ENCODE results near the gene SPATA9. TPM values are rescaled to one million over a fixed set of nuclear protein-coding genes. Genes with fewer than 3 reads are reported as not detected.
A peak's percentile ranks its signal among the peaks of the same experiment; 100 is the strongest.

SPATA9 gene
- total RNA-seq, 1 donor from 2014 or later = 0.74 TPM

DNA sequence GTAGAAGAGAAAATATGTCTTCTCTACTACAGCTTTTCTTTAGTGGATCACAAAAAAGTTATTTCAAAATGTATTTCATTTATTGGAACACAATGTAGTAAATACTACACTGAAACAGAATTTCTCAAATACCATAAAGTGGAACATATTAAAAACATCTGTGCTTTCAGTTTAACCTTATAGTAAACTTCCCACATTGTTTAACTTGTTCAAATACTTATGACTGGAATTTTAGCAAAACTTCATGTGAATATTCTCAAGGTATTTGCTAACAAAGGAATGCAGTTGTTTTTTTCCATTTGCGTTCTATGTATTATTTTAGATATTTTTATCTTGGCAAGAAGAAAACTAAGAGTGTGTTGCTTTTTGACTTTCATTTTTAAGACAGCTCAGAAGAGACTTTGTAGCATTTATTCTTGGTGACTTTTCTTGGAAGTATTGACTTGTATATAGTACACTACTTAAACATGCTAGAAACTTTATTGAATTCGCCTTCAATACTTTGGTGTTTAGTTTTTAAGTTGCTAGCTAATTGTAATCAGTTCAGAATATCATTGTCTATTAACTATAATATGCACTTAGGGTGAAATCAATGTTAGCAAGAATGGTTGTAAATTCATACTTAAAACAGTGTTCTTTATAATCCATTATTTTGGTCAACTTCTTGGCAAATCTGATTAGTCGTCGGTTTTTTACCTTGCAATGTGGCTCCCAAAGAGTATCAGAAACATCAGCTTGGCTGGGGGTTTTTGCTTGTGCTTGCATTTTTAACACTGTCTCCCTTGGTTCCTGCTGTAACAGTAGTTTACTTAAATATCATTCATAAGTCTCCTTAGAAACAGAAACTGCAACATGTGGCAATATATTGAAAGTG, 43.4 kb upstream of the SPATA9 start:
- TF ChIP-seq, protein P1, sequence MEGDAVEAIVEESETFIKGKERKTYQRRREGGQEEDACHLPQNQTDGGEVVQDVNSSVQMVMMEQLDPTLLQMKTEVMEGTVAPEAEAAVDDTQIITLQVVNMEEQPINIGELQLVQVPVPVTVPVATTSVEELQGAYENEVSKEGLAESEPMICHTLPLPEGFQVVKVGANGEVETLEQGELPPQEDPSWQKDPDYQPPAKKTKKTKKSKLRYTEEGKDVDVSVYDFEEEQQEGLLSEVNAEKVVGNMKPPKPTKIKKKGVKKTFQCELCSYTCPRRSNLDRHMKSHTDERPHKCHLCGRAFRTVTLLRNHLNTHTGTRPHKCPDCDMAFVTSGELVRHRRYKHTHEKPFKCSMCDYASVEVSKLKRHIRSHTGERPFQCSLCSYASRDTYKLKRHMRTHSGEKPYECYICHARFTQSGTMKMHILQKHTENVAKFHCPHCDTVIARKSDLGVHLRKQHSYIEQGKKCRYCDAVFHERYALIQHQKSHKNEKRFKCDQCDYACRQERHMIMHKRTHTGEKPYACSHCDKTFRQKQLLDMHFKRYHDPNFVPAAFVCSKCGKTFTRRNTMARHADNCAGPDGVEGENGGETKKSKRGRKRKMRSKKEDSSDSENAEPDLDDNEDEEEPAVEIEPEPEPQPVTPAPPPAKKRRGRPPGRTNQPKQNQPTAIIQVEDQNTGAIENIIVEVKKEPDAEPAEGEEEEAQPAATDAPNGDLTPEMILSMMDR (IDR thresholded peaks at IDR 0.05; ENCODE audit: unreplicated experiment) = no peak
- Mint-ChIP-seq H3K4me3 (no peak overlapping the region), H3K36me3 (no peaks in the 10 kb centered on the region), H3K27ac (peak overlapping the region; percentile 93), H3K4me1 (peaks cover 87% of the 10 kb centered on the region), H3K9me3 (no peaks in the 10 kb centered on the region), H3K27me3 (ENCODE audit: low read depth) (no peaks in the 10 kb centered on the region)
- DNase-seq (ENCODE audit: low spot score in 2 of 2, unreplicated experiment in 2 of 2) = no peak

DNA sequence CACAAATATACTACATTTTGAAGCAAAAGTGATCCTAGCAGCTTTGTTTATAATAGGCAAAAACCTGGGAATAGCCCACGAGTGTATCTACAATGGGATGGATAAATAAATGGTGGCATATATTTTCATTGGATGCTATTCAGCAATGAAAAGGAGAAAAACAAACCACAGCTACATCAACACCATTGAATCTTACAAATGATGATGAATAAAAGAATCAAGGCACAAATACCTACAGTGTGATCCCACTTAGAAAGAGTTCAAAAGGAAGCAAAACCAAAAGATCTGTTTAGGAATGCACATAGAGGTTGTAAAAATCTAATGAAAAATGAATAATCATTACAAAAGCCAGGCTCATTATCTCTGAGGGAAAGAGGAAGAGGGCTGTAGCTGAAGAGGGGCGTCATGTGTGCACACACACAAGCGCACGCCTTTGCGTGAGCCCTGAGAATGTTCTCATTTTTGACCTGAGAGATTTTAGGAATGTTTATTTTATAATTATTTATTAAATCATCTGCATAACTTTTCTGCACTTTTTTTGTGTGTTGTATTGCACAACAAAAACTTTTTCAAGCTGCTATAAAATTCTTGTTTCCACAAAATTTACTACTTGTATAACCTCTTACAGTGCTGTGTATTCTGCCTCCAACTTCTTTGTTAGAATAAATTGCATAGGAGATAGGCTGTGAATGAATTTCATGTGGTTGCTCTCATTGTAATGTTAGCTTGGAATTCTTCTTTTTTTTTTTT, 42.5 kb upstream of the SPATA9 start:
- peak overlapping the region; percentile 93 for H3K27ac Mint-ChIP-seq
- H3K27me3 Mint-ChIP-seq (ENCODE audit: low read depth) = no peaks in the 10 kb centered on the region
- H3K36me3 Mint-ChIP-seq = no peaks in the 10 kb centered on the region
- TF ChIP-seq, protein P1 (IDR thresholded peaks at IDR 0.05; ENCODE audit: unreplicated experiment) = no peak
- peaks cover 89% of the 10 kb centered on the region for H3K4me1 Mint-ChIP-seq
- H3K4me3 Mint-ChIP-seq = no peak overlapping the region
- no peak for DNase-seq (ENCODE audit: low spot score in 2 of 2, unreplicated experiment in 2 of 2)
- H3K9me3 Mint-ChIP-seq = no peaks in the 10 kb centered on the region

DNA sequence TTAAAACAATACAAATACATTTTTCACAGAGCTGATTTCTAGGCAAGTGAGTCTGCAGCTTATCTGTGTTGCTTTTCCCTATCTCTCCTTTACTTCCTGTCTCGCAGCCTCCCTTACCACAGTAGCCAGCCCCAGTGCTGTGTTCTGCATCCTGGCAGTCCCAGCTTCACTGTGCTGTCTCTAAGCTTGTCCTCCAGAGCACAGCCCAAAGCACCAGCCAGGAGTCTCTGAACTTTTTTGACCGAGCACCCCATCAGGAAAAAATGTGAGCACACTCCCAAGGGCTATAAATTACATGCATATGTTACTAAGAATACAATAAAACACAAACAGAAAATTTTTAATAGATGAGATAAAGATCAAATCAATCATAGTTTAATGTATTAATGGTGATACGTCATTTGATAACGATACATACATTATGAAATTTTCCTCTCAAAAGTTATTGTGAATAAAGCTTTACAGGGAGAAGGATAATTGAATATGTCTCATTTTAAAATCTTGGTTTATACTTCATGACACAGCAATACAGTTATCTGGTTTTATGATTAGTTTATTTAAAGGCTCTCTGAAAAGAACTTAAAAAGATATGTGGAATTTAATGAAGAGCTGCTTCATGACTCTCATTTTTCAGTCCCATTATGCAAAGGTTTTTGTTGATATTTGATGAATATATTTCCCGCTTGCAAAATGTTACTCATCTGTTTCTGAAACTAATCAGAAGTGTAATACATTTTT, 41.0 kb upstream of the SPATA9 start:
- Mint-ChIP-seq H3K27ac (peak overlapping the region; percentile 85), H3K4me1 (peaks cover 83% of the 10 kb centered on the region), H3K9me3 (no peaks in the 10 kb centered on the region), H3K4me3 (no peak overlapping the region), H3K36me3 (no peaks in the 10 kb centered on the region), H3K27me3 (ENCODE audit: low read depth) (no peaks in the 10 kb centered on the region)
- DNase-seq (ENCODE audit: low spot score in 2 of 2, unreplicated experiment in 2 of 2) = no peak
- TF ChIP-seq, protein P1 (IDR thresholded peaks at IDR 0.05; ENCODE audit: unreplicated experiment) = no peak

DNA sequence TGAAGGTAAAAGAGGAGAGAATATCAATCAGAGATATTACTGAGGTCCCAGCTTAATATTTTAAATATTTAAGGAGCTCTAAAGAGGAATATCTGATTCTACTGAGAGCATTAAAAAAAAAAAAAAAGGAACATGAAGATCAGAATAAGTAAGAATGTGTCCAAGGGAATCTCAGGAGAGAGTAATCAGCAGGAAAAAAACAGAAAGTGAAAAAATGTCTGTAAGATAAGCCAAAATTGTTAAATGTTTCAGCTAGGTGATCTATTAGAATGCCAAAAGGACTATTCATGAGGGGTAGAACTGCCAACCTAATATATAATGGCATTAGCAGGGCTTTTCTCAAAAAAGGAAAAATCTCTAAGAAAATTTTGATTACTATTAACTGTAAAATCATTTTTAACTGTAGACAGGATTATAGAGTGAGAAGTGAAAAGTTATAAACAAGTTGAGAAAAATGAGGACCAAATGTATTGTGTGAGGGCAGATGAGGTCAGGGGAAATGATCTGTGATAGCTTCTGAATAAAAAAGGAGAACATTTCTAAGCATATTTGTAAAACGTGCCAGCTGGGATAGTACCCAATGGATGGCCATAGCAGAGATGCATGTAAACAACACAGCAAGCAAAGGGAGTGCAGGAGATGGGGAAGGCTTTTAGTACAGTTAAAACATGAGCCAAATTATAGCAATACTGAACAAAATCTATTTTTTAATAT, 38.9 kb upstream of the SPATA9 start:
- Mint-ChIP-seq H3K4me1 (peaks cover 63% of the 10 kb centered on the region), H3K27me3 (ENCODE audit: low read depth) (no peaks in the 10 kb centered on the region), H3K36me3 (no peaks in the 10 kb centered on the region), H3K4me3 (no peak overlapping the region), H3K27ac (peak overlapping the region; percentile 26), H3K9me3 (no peaks in the 10 kb centered on the region)
- DNase-seq (ENCODE audit: low spot score in 2 of 2, unreplicated experiment in 2 of 2) = no peak
- TF ChIP-seq, protein P1 (IDR thresholded peaks at IDR 0.05; ENCODE audit: unreplicated experiment) = no peak

Measured in mesothelial cell of epicardium (in vitro differentiated cells).